ENCODE results near the gene CD248.

GRCh38 chr11:66266378-66267038 is 50.3 kb downstream of the CD248 start:
- no peak for TF ChIP-seq CTCF (conservative IDR thresholded peaks at IDR 0.05 in 1 of 2, IDR thresholded peaks at IDR 0.05 in 1 of 2; ENCODE audit: extremely low read depth in 1 of 2, insufficient read depth in 1 of 2, low read depth in 1 of 2, low read length in 2 of 2)
- no peak for TF ChIP-seq EZH2 (IDR thresholded peaks at IDR 0.05; ENCODE audit: borderline replicate concordance, low read length)
